Lung (tissue), 12 donors: ENCODE measurements around the gene TNFRSF18. TPM values are rescaled to one million over a fixed set of nuclear protein-coding genes. Genes with fewer than 3 reads are reported as not detected.

Experiments used
- ATAC-seq: fragments of 200-7000 bp; cut with Tn5 transposase; one replicate; pipeline ENCODE4 v1.9.1; 2020; ENCODE audit warnings: moderate number of reproducible peaks; ENCODE audit not compliant: insufficient read depth, low FRiP score
- DNase-seq, 3 donors: peaks; one replicate each; pipeline ENCODE4 v3.0.0-alpha.2; 2013 to 2017
- H3K27ac ChIP-seq, 2 donors: one replicate each; pipeline ENCODE4 v1.5.1; 2013; ENCODE audit warnings: mild to moderate bottlenecking in 2 of 2, moderate library complexity in 2 of 2, control low read depth in 1 of 2, inconsistent platforms in 1 of 2, low read depth in 1 of 2, low read length in 1 of 2
- H3K27me3 ChIP-seq, 3 donors: one replicate each; pipeline ENCODE4 v1.5.1; 2013; ENCODE audit warnings: low read length in 2 of 3; ENCODE audit not compliant: control insufficient read depth in 3 of 3, insufficient read depth in 3 of 3
- H3K36me3 ChIP-seq, 4 donors: one replicate each; pipeline ENCODE4 v1.5.1; 2013; ENCODE audit warnings: low read length in 4 of 4, mild to moderate bottlenecking in 1 of 4, moderate library complexity in 1 of 4; ENCODE audit not compliant: control insufficient read depth in 4 of 4, insufficient read depth in 4 of 4
- H3K4me1 ChIP-seq, 5 donors: one replicate each; pipeline ENCODE4 v1.5.1; 2013; ENCODE audit warnings: low read length in 5 of 5, mild to moderate bottlenecking in 2 of 5, moderate library complexity in 1 of 5; ENCODE audit not compliant: control insufficient read depth in 5 of 5, insufficient read depth in 5 of 5
- H3K4me3 ChIP-seq: one replicate; pipeline ENCODE4 v1.5.1; 2013; ENCODE audit warnings: mild to moderate bottlenecking, control low read depth, moderate library complexity
- H3K9ac ChIP-seq, 2 donors: one replicate each; pipeline ENCODE4 v1.5.1; 2013; ENCODE audit warnings: low read length in 2 of 2, control low read depth in 1 of 2; ENCODE audit not compliant: insufficient read depth in 1 of 2
- H3K9me3 ChIP-seq, 4 donors: one replicate each; pipeline ENCODE4 v1.5.1; 2013; ENCODE audit warnings: low read length in 3 of 4, mild to moderate bottlenecking in 1 of 4, moderate library complexity in 1 of 4; ENCODE audit not compliant: control insufficient read depth in 4 of 4, insufficient read depth in 3 of 4
- WGBS, 2 donors: extraction: QIAGEN DNeasy Blood & Tissue Kit; methylation state at CpG; one replicate each; pipeline ENCODE4 v1.1.7; 2013; 5-methylcytosine and 5-hydroxymethylcytosine counted together
- polyA plus RNA-seq, 2 donors: library from polyadenylated mRNA; stranded (reverse); fragments of 200-250 nt; gene quantifications; one replicate each; pipeline ENCODE4 v1.2.1, GENCODE V29; 2013
- total RNA-seq, 2 donors: library from RNA; depleted of rRNA in 1 of 2; stranded (reverse); fragments of >200 nt in 1 of 2; gene quantifications; one replicate each; pipeline ENCODE4 v1.2.1, GENCODE V29; 2014 to 2021
- TF ChIP-seq, protein P1 (sequence below): IDR thresholded peaks from 2 replicates; pipeline ENCODE4 v1.5.1; 2012; ENCODE audit warnings: mild to moderate bottlenecking; ENCODE audit errors: control extremely low read depth, extremely low read depth
- donor health status: control.
- donor health status: control.
- donor health status: Bipolar disorder and iron deficiency.
- donor health status: healthy.
- donor health status: DM: yes; HTN: yes; CAD: no.

Gene TNFRSF18
- total and polyA plus RNA-seq, 4 donors: 1.8 to 4.0 (median 2.4) TPM

- Histone ChIP-seq H3K4me3 (no peak overlapping the region), H3K4me1 (peaks cover 0 to 24% (median 0%) of the 10 kb centered on the region in 5 donors), H3K27me3 (peaks cover 4 to 19% (median 7%) of the 10 kb centered on the region in 3 donors), H3K9ac (no peak overlapping the region), H3K9me3 (no peaks in the 10 kb centered on the region), H3K36me3 (no peaks in the 10 kb centered on the region), H3K27ac (no peak overlapping the region)
- ATAC-seq (no peak), DNase-seq (no peak)
- TF ChIP-seq, protein P1, sequence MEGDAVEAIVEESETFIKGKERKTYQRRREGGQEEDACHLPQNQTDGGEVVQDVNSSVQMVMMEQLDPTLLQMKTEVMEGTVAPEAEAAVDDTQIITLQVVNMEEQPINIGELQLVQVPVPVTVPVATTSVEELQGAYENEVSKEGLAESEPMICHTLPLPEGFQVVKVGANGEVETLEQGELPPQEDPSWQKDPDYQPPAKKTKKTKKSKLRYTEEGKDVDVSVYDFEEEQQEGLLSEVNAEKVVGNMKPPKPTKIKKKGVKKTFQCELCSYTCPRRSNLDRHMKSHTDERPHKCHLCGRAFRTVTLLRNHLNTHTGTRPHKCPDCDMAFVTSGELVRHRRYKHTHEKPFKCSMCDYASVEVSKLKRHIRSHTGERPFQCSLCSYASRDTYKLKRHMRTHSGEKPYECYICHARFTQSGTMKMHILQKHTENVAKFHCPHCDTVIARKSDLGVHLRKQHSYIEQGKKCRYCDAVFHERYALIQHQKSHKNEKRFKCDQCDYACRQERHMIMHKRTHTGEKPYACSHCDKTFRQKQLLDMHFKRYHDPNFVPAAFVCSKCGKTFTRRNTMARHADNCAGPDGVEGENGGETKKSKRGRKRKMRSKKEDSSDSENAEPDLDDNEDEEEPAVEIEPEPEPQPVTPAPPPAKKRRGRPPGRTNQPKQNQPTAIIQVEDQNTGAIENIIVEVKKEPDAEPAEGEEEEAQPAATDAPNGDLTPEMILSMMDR: no peak
- WGBS, 2 donors: 28 to 46% methylated on average over 33 to 38 of the region's 38 CpGs
Measured at GRCh38 chr1:1208713-1209433, 2.5 kb upstream of the TNFRSF18 start.

DNA sequence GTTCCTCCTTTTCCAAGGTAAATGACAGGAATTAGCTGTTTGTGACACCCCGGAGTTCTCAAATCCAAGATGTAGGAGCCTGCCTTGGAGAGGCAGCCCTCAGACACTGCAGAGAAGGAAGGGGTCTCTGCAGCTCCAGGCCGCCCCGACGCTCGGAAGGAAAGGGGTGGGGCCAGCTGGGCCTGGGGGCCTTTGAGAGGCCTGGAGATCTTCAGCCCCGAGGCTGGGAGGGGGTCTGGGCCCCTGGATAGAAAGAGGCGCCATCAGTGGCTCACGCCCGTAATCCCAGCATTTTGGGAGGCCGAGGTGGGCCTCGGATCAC is 1.1 kb upstream of the TNFRSF18 start:
- 53 to 54% methylated on average over 11 of the region's 11 CpGs for WGBS, 2 donors
- peak in 1 of 3 donors; percentile 0 for DNase-seq
- no peak overlapping the region for H3K9ac ChIP-seq
- ATAC-seq: no peak
- peaks cover 0 to 20% (median 0%) of the 10 kb centered on the region in 5 donors for H3K4me1 ChIP-seq
- H3K9me3 ChIP-seq: no peaks in the 10 kb centered on the region
- H3K36me3 ChIP-seq: no peaks in the 10 kb centered on the region
- TF ChIP-seq, protein P1: no peak
- H3K27me3 ChIP-seq: peaks cover 4 to 21% (median 10%) of the 10 kb centered on the region in 3 donors
- H3K27ac ChIP-seq: no peak overlapping the region
- H3K4me3 ChIP-seq: no peak overlapping the region

DNA sequence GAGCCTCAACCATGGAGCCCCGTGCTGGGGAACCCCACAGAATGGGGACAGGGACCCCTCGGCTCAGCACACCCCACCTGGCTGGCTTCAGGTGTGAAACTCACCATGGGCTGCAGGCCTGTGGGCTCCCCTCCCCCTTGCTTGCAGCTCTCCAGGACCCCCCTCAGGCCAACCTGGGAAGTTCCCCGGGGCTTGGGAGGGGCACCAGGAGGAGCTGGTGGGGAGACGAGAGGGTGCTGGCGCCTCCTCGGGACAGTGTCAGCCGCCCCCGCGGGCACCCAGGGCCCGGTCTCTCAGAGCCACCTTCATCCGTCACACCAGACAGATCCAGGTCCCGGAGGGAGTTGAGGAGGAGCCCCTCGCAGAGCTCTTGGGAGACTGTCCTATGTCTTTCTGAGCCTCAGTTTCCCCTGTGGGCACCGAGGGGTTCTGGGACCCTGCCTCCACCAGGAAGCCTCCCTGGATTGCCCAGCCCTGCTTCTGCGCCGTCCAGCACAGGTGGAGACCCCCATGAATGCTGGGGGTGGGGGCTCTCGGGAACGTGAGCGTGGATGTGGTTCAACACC is 657 bp upstream of the TNFRSF18 start:
- Histone ChIP-seq H3K36me3 (no peaks in the 10 kb centered on the region), H3K9me3 (no peaks in the 10 kb centered on the region), H3K27ac (no peak overlapping the region), H3K4me3 (no peak overlapping the region), H3K4me1 (peaks cover 0 to 18% (median 0%) of the 10 kb centered on the region in 5 donors), H3K27me3 (peaks cover 4 to 21% (median 10%) of the 10 kb centered on the region in 3 donors), H3K9ac (no peak overlapping the region)
- ATAC-seq (no peak), DNase-seq (peak in 1 of 3 donors; percentile 10)
- TF ChIP-seq, protein P1: no peak
- 45 to 60% methylated on average over 17 to 19 of the region's 19 CpGs for WGBS, 2 donors
